Aorta (tissue), 5 donors: ENCODE results near the gene CD2. TPM values are rescaled to one million over a fixed set of nuclear protein-coding genes. Genes with fewer than 3 reads are reported as not detected.

Experiments used
- ATAC-seq: fragments of 200-7000 bp; cut with Tn5 transposase; one replicate; pipeline ENCODE4 v1.9.1; 2022; ENCODE audit warnings: moderate library complexity; ENCODE audit not compliant: low FRiP score
- DNase-seq, 2 donors: peaks; one replicate each; pipeline ENCODE4 v3.0.0-alpha.2; 2020
- H3K27ac ChIP-seq, 2 donors: one replicate each; pipeline ENCODE4 v1.5.1; 2013; ENCODE audit warnings: low read length in 2 of 2, mild to moderate bottlenecking in 2 of 2, moderate library complexity in 2 of 2, control low read depth in 1 of 2, inconsistent platforms in 1 of 2, low read depth in 1 of 2
- H3K27me3 ChIP-seq, 2 donors: one replicate each; pipeline ENCODE4 v1.6.1; 2013; ENCODE audit warnings: control low read depth in 1 of 2, low read length in 1 of 2, mild to moderate bottlenecking in 1 of 2, moderate library complexity in 1 of 2; ENCODE audit not compliant: insufficient read depth in 2 of 2, control insufficient read depth in 1 of 2
- H3K36me3 ChIP-seq, 2 donors: one replicate each; pipeline ENCODE4 v1.6.1; 2013; ENCODE audit warnings: control low read depth in 1 of 2, low read length in 1 of 2, mild to moderate bottlenecking in 1 of 2; ENCODE audit not compliant: insufficient read depth in 2 of 2, control insufficient read depth in 1 of 2
- H3K4me1 ChIP-seq, 2 donors: one replicate each; pipeline ENCODE4 v1.6.1; 2013; ENCODE audit warnings: low read length in 2 of 2, control low read depth in 1 of 2, mild to moderate bottlenecking in 1 of 2, moderate library complexity in 1 of 2; ENCODE audit not compliant: insufficient read depth in 2 of 2, control insufficient read depth in 1 of 2
- H3K4me3 ChIP-seq, 2 donors: one replicate each; pipeline ENCODE4 v1.5.1; 2013; ENCODE audit warnings: low read length in 2 of 2, control low read depth in 1 of 2, mild to moderate bottlenecking in 1 of 2
- H3K9me3 ChIP-seq: one replicate; pipeline ENCODE4 v1.6.1; 2013; ENCODE audit warnings: mild to moderate bottlenecking, low read length; ENCODE audit not compliant: control insufficient read depth
- WGBS, 2 donors: extraction: QIAGEN DNeasy Blood & Tissue Kit; methylation state at CpG; one replicate each; pipeline ENCODE4 v1.1.7; 2013; 5-methylcytosine and 5-hydroxymethylcytosine counted together
- intact Hi-C, 2 donors: fragments of 100-400 bp; cut with DNase I; formaldehyde crosslinking; loops; one replicate each; pipeline versions ENCODE4 v1.14.2 to v1.15.0; 2022
- polyA plus RNA-seq, 2 donors: library from polyadenylated mRNA; stranded (reverse); fragments of 200-250 nt; gene quantifications; one replicate each; pipeline ENCODE4 v1.2.3, GENCODE V29; 2013
- total RNA-seq, 2 donors: library from RNA; stranded (reverse); fragmentation: NEBNext Ultra II Directional; extraction: Animal tissue kit (Norgen Biotek cat#: 25700); gene quantifications; one replicate each; pipeline ENCODE4 v1.2.1, GENCODE V29; 2021
- donor health status: healthy with polysubstance abuse.
- donor health status: Bipolar disorder and iron deficiency.
- donor health status: DM: no; HTN: no; CAD: no.
- donor health status: DM: no; HTN: no; CAD: no.
- donor health status: DM: yes; HTN: yes; CAD: no.

The CD2 gene
- total and polyA plus RNA-seq, 4 donors = 0.74 to 12.0 (median 4.9) TPM

DNA sequence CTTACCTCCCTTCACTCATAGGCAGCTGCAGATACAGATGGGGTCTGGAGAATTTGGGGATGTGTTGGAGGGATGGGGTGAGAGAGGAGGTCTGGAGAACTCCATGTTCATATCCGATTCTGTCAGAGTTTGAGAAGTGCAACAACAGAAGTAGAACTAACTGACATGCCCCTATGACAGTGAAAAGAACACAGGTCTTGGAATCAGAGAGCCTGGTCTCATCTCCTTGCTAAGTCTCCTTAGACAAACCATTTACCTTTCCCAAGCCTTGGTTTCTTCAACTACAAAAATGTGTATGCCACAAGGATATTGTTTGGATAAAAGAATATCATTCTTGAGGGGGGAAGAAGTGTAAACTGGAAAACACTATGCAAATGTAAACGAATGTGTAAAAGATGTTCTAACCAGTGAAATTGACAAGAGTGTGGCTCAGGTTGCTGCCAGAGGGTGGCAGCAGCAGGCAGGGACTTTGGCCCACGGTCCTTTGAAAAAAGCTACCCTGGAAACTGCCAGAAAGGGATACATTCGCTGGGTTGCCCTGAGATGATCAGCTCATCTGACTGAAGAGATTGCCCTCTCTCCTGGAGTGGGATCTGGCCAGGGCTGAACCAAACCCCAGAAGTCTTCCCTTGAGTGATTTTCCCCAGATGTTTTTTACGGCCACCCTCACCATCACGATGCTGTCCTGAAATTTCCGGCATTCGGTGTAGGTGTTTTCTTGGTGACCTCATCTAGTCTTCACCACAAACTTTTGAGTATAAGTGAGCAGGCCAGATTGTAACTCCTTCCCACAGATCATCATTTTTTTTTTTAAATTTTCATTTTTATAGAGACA is 17.0 kb upstream of the CD2 start:
- peak; percentile 53 for ATAC-seq
- WGBS, 2 donors = 48% methylated on average over 8 of the region's 8 CpGs
- no peaks in the 10 kb centered on the region for H3K4me1 ChIP-seq
- intact Hi-C loops = loop anchor here (1.0 to 10.0 kb wide), 3 partner anchors 318 to 388 kb away; partner anchors contain the start of gene TRIM45 (in 1 of the 2)
- no peak overlapping the region for H3K27ac ChIP-seq
- H3K4me3 ChIP-seq = no peak overlapping the region
- no peaks in the 10 kb centered on the region for H3K9me3 ChIP-seq
- no peaks in the 10 kb centered on the region for H3K27me3 ChIP-seq
- peak in 1 of 2 donors; percentile 65 for DNase-seq
- no peaks in the 10 kb centered on the region for H3K36me3 ChIP-seq

DNA sequence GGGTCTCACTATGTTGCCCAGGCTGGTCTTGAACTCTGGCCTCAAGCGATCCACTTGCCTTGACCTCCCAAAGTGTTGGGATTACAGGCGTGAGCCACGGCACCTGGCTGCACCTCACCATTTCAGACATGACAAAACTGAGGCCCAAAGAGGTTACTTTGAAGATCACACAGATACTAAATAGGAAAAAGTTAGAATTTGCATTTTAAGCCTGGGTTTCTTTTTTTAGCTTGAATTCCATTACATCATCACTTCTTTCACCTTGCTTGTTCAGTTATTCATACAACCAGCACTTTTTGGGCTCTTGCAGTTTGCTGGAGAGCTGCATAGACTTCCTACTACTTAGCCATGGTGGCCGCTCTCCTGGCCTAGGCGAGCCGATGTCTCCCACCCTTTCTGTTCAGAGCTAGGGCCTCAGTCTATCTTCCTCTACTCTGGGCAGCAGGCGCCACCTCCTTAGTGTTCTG is 16.3 kb upstream of the CD2 start:
- H3K27me3 ChIP-seq = no peaks in the 10 kb centered on the region
- no peaks in the 10 kb centered on the region for H3K4me1 ChIP-seq
- ATAC-seq = no peak
- H3K9me3 ChIP-seq = peaks cover 1% of the 10 kb centered on the region
- intact Hi-C loops = loop anchor here (1.0 to 10.0 kb wide), 3 partner anchors 317 to 387 kb away; partner anchors contain the start of gene TRIM45 (in 1 of the 2)
- H3K4me3 ChIP-seq = no peak overlapping the region
- 94 to 97% methylated on average over 7 of the region's 7 CpGs for WGBS, 2 donors
- no peaks in the 10 kb centered on the region for H3K36me3 ChIP-seq
- no peak overlapping the region for H3K27ac ChIP-seq
- DNase-seq = no peak

DNA sequence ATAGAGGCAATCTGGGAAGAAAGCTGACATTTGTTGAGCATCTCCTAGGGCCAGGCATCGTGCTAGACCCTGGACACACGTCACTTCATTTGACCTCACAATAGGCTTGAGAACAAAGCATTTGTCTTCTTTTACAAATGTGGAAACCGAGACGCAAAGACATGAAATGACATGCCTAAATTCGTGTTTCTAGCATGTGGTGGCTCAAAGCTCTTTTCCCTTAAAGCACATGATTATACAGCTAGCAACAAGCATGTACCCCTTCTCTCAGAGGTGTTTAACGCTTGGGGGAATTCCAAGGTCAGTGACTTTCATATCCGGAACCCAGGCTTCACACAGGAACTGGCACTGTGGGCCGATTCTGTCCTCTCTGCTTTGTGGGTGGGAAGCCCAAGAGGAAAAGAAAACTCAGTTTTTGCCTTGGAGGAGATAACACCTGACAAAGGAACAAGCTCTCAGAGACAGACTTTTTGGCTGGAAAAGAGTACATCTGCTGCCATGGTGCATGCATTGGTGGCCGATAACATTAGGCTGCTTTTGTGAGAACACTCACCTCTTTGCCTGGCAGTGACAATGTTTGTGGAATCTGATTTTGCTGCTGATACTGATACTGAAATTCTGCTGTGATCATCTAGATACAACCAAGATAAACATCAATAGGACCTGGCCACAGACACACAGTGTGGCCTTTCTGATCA is 15.4 kb upstream of the CD2 start:
- H3K4me3 ChIP-seq = no peak overlapping the region

DNA sequence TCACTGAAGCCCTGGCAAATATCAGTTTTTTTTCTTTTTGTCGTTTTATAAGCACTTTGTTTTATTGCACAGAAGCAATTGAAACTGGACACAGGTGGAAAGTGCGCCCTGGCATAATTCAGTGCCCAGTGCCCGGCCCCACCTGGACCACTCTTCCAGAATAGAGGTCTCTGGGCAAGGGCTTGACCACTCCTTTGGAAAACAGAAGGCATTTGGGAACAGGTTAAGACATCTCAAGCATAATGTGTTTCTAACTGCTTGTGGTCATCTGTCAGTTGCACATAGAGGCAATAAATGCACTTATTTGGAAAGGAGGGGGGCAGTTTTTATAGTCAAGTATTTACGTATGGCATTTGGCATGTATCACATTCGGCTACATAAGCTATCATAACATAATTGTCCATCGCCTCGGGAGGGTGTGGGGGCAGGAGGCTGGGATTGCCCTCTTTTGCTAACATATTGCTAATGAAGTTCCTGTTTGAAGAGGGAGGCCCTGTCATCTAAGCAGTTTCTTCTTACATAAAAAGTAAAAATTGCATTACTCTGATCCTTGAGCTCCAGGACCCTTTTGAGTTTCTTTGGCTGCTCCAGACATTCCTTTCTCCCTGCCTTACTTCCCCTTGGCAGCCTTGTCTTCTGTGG is 14.7 kb upstream of the CD2 start:
- Histone ChIP-seq H3K4me3 (no peak overlapping the region), H3K4me1 (no peaks in the 10 kb centered on the region), H3K36me3 (no peaks in the 10 kb centered on the region), H3K27ac (no peak overlapping the region), H3K27me3 (no peaks in the 10 kb centered on the region), H3K9me3 (peaks cover 9% of the 10 kb centered on the region)
- DNase-seq (no peak), ATAC-seq (no peak)
- intact Hi-C loops = loop anchor here (5.0 to 10.0 kb wide), 2 partner anchors 318 to 385 kb away; partner anchors contain the start of gene TRIM45 (in 1 of the 2)
- 74 to 81% methylated on average over 7 of the region's 7 CpGs for WGBS, 2 donors

More for the DNA sequence above, 15.4 kb upstream of the CD2 start:
- H3K36me3 ChIP-seq = no peaks in the 10 kb centered on the region
- intact Hi-C loops = loop anchor here (5.0 to 10.0 kb wide), 2 partner anchors 318 to 386 kb away; partner anchors contain the start of gene TRIM45 (in 1 of the 2)
- DNase-seq (no peak), ATAC-seq (no peak)
- H3K27ac ChIP-seq = no peak overlapping the region
- H3K4me1 ChIP-seq = no peaks in the 10 kb centered on the region
- peaks cover 7% of the 10 kb centered on the region for H3K9me3 ChIP-seq
- H3K27me3 ChIP-seq = no peaks in the 10 kb centered on the region
- WGBS, 2 donors = 89 to 91% methylated on average over 9 of the region's 9 CpGs

DNA sequence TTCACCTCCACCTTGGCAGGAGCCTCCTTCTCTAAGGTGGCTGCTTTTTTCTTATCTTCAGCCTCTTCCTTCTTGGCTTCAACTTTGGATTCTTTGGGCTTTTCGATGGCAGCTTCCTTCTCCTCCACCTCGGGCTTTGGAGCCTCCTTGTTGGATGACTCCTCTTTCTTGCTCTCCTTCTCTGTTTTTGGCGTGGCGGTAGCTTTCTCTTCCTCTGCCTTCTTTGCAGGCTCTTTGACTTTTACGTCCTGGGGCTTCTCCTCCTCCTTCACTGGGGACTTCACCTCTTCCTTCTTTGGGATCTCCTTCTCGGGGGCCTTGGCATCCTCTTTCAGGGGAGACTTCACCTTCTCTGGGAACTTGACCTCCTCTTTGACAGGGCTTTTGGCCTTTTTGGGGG is 13.9 kb upstream of the CD2 start:
- ATAC-seq = no peak
- H3K9me3 ChIP-seq = peaks cover 9% of the 10 kb centered on the region
- H3K36me3 ChIP-seq = no peaks in the 10 kb centered on the region
- H3K27ac ChIP-seq = no peak overlapping the region
- DNase-seq = no peak
- WGBS, 2 donors = 81 to 88% methylated on average over 6 of the region's 6 CpGs
- intact Hi-C loops = no loop called here
- no peak overlapping the region for H3K4me3 ChIP-seq
- H3K4me1 ChIP-seq = no peaks in the 10 kb centered on the region
- no peaks in the 10 kb centered on the region for H3K27me3 ChIP-seq

DNA sequence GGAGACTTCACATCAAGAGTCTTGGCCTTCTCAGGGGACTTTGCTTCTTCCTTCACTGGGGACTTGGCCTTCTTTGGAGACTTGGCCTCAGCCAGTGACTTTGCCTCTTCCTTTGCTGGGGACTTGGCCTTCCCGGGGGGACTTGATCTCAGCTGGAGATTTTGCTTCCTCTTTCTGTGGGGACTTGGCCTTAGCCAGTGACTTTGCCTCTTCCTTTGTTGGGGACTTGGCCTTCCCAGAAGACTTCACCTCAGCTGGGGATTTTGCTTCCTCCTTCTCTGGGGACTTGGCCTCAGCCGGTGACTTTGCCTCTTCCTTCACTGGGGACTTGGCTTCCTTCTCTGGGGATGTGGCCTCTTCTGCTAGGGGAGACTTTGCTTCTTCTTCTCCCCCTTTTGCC is 13.5 kb upstream of the CD2 start:
- ATAC-seq (no peak), DNase-seq (no peak)
- H3K4me1 ChIP-seq = no peaks in the 10 kb centered on the region
- no peak overlapping the region for H3K4me3 ChIP-seq
- no peaks in the 10 kb centered on the region for H3K27me3 ChIP-seq
- 95 to 96% methylated on average over 2 of the region's 2 CpGs for WGBS, 2 donors
- intact Hi-C loops = no loop called here
- H3K36me3 ChIP-seq = no peaks in the 10 kb centered on the region
- no peak overlapping the region for H3K27ac ChIP-seq
- peaks cover 9% of the 10 kb centered on the region for H3K9me3 ChIP-seq

DNA sequence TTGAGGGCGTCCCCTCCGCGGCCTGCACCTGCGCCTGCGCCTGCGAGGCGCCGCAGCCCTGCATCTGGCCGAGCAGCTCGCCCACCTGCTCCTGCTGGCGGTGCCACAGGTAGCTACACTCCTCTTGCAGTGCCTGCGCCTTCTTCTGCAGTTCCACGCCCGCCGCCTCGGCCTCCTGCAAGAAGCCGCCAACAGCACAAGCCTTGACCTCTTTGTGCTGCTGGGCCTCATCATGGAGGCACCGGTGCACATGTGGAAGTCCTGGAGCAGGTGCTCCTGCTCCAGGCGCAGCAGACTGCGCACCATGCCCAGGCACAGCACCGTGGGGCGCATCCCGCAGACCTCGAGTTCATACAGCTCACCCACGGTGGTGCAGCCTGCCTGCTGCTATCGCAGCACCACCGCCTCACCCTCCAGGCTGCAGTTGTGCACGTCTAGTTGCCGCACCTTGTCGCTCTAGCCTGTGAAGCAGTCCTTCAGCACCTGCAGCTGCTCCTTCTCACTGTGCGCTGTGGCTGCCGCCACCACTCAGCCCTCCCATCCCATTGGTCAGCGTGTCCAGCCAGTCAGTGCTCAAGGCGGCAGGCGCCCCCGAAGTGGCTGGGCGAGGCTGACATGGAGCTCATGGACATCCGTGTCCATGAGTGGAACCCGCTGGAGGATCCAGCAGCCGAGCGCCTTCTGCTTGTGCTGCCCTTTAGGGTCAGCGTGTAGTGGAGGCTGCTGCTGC is 12.2 kb upstream of the CD2 start:
- H3K4me3 ChIP-seq = no peak overlapping the region
- H3K27ac ChIP-seq = no peak overlapping the region
- peaks cover 10% of the 10 kb centered on the region for H3K9me3 ChIP-seq
- WGBS, 2 donors = 94 to 96% methylated on average over 42 of the region's 42 CpGs
- intact Hi-C loops = no loop called here
- H3K4me1 ChIP-seq = no peaks in the 10 kb centered on the region
- no peaks in the 10 kb centered on the region for H3K27me3 ChIP-seq
- no peak for DNase-seq
- no peaks in the 10 kb centered on the region for H3K36me3 ChIP-seq
- no peak for ATAC-seq

DNA sequence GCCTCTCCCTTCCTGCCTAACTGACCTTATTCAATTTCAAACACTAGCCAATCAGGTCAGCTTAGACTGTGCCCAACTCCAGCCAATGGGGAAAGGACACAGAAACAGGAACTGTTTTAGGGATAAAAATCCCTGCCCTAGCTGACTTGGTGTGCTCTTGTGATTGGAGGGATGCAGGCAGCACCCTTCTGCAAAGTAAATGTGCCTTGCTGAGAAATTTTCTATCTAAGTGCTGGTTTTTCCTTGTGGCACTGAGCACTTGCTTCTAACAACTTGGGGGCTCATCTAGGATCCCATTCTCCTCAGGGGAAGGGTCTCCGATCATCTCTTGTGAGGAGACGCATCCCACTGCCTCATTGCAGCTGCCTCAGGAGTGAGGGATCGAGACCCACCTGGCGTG is 10.7 kb upstream of the CD2 start:
- no peak for ATAC-seq
- intact Hi-C loops = no loop called here
- H3K4me1 ChIP-seq = no peaks in the 10 kb centered on the region
- H3K9me3 ChIP-seq = peaks cover 11% of the 10 kb centered on the region
- no peak overlapping the region for H3K27ac ChIP-seq
- 96% methylated on average over 4 of the region's 4 CpGs for WGBS, 2 donors
- DNase-seq = no peak
- H3K36me3 ChIP-seq = no peaks in the 10 kb centered on the region
- H3K4me3 ChIP-seq = no peak overlapping the region
- H3K27me3 ChIP-seq = no peaks in the 10 kb centered on the region
